ENCODE data around the gene PSMA3.
"Not testable (repeated sequence)": the region's sequence is repeated elsewhere in the genome, so short reads cannot be mapped to it uniquely, and the experiment has no call there.

The PSMA3 gene

DNA sequence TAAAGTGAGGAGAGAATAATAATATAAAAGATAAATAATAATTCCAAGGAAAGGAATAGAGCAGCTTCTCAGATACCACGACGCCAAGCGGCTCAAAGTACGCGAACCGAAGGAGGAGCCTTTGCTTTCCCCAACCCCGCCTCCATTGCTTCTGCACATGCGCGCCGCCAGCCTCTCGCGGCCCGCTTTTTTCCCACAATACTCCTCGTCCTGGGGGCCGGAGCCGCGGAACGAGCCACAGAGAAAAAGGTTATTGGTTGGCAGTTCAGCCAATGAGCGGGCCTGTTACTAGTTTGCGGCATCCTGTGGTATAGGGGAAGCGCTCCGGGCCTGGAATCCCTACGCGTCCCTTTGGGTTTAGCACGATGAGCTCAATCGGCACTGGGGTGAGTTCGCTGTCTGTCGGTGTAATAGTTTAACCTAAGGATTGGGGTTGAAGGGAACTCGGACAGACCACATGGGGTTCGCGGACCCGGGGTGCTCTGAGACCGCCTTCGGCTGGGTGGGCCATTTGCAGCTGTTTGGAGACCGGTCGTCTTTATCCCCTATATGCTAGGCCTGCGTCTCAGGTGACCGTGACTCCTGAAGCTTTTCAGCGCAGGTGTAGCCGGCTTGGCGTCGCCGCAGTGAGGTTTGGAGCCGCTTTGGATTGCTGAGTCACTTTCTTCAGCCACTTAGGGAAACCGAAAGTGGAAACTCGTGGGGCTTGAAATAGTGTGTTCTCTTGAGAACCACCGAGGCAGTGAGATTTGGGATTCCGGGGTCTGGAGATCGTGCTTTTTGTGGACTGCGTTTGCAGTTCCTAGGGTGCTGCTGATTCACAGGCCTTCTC is at the start of gene PSMA3:
Gene PSMA3 (plus strand): TSS at position 288 of the 832 bp plus-strand sequence. CDS start 78 bp downstream, at position 366.
- peak; percentile 97 for DNase-seq (ENCODE audit: low spot score)

DNA sequence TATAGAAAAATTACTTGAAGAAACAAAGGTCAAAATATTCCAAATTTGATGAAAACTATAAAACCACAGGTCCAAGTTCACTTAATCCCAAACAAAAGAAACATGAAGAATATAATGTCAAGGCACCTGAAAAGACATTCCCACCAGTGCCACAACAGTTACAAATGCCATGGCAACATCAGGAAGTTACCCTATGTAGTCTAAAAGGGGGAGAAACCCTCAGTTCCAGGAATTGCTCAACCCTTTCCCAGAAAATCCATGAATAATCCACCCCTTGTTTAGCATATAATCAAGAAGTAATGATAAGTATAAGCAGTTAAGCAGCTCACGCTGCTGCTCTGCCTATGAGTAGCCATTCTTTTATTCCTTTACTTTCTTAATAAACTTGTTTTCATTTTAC is 48.4 kb upstream of the PSMA3 start:
- DNase-seq (ENCODE audit: low spot score): no peak

DNA sequence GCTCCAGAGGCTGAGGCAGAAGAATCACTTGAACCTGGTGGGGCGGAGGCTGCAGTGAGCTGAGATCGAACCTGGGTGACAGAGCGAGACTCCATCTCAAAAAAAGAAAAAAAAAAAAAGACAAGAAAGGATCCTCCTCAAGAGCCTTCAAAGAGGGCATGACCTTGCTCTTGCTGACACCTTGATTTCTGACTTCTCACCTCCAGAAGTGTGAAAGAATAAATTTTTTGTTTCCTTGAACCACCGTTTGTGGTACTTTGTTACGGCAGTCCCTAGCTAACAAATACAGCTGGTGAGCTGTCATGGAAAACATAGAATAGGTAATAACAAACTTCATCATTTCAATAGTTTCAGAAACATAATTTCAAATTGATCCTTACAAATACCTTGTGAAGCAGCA is 46.6 kb upstream of the PSMA3 start:
- no peak for DNase-seq (ENCODE audit: low spot score)

DNA sequence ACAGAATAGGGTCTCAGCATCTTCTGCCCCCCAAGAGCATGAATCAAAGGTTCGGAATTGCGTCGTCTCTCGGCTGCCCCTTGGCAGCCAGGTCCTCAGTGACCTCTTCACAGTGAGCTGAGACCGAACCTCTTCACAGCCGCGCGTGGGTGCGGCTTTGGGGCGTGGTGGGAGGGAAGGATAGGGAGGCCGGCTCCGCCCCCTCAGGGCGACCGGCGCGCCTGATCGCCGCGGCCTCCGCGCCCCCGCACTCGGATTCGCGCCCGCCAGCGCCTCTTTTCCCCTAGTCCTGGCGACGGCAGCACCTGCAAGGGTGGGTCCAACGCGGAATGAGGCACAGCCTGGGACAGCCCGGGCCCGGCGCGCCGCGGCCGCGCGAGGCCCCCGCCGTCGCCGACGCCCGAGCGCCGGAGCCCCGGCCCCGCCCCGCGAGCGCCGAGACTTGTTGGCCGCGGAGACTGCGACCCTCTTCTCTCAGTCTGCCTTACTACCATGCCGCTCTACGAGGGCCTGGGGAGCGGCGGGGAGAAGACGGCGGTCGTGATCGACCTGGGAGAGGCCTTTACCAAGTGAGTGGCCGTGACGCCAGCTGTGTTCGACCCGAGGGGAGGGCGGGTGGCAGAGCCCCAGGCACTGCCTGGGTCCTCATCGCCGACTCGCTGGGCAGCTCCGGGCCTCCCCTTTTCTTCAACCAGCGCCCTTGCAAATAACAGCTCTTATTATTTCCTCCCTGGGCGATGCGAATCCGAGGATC is 44.7 kb upstream of the PSMA3 start, which contains the start of gene ACTR10:
Gene ACTR10 (plus strand): TSS at position 424 of the 754 bp plus-strand sequence. CDS start 69 bp downstream, at position 493.
- DNase-seq (ENCODE audit: low spot score): peak; percentile 66

DNA sequence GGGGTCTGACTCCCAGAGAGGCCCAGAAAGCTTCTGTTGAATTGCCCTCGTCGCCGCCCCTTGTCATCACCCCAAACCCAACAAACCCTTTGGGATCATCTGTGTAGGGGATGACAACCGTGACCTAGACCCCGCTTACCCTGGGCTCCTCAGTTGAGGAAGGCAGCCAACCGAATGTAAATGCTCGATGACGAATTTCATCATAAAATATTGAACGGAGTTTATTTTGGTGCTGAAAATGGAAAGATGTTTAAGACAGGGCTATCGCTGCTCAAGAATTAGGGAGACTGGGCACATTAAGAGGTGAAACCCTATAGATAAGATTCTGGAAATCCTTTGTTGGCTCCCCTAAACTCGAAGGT is 44.2 kb upstream of the PSMA3 start:
- DNase-seq (ENCODE audit: low spot score): no peak

DNA sequence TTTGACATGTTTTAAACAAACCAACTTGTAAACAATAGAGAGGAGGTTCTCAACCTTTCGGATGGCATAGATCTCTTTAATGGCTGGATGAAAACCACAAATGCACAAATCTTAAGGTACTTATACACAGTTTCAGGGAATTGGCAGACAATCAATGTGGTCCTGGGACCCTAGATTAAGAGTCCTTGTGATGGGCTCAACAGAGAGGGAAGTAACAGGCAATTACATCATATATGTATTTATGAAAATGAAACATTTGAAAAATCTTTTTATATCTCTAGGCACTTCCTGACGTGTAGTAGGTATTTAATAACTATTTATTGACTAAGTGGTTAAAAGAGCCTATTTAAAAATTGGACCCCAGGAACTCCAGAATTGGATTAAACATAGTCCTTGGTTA is 43.8 kb upstream of the PSMA3 start:
- no peak for DNase-seq (ENCODE audit: low spot score)

DNA sequence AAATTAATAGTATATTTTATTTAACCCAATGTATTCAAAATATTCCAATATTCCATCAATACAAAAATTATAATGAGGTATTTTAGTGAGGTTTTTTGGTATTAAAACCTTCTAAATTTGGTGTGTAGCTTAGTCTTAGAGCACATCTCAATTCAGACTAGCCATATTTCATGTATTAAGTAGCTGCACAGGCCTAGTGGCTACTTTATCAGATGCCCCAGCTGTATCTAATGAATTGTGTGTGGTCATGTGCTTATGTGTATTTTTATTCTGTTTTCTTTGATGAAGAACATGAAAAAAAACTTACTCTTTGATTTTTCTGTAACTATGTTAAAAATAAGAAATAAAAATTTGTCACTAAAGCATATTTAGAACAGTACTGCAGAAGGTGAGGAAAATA is 31.5 kb upstream of the PSMA3 start:
- DNase-seq (ENCODE audit: low spot score): no peak

DNA sequence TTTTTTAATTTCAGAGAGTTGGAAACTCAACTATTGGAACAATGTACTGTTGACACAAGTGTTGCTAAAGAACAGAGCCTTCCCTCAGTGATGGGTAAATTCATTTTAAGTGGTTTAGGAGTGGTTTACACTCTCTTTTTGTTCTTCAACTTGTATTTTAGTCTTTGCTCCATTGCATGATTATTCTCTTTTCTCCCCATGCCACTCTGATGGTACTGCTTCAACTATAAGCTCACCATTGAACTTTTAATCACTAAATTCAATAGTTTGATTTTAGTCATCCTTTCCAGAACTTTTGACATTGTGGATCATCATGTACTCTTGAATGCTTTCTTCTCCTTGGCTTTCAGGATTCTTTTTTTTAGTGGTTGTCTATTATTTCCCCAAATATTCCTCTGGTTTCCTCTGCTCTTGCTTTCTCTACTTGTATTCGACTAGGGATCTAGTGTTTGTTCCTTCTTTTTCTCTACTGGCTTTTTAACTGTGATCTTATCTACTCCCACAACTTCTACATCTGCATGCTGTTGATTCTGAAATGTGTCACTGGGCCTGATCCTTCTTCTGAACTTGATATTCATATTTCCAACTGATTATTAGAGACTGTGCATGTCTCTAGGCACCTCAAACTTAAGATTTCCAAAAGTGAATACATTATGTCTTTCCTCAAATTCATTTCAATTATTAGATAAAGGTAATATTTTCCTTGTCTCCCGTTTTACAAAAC is 29.3 kb upstream of the PSMA3 start:
- DNase-seq (ENCODE audit: low spot score): no peak

DNA sequence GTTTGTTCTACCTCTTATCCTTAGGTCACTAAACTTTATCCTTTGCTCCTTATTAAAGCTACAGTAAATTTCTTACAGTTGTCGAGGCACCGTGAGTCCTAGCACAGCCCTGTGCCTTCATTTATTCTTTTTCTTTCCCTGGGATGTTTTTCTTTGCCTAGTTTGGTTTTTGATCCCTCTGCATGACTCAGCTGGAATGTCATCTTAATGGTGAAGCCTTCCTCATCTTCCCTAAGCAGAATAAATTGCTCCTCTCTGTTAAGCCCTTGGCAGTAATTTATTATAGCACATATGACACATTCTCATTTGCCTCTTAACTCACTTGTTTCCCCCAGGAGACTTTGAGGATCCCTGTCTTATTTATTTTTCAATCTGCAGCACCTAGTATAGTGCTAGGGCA is 28.1 kb upstream of the PSMA3 start:
- DNase-seq (ENCODE audit: low spot score): peak; percentile 31

DNA sequence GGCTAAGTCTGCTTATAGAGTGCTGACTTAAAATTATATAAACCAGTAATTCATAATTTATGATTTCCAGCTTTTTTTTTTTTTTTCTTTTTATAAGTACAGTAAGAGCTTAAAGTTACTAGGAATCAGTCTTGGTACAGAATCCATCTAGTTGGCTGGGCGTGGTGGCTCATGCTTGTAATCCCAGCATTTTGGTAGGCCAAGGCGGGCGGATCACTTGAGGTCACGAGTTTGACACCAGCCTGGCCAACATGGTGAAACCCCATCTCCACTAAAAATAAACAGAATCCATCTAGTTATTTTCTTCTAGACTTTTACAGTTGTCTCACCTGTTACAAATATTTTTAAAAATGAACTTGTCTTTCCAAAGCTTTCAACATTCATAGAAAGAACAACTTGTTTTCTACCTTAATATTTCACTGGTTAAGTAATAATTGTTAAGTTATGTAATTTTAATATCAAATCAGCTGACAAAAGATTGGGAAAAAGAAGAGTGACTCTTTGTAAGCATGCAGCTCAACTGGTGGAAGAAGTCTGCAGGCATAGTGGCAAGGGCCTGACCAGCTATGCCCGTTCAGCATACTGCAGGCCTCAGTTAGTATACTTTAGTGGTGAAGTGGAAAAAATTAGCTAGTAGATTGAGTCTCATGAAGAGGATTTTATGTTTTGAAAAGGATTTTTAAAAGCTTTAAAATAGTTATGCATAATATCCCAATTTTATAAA is 17.4 kb upstream of the PSMA3 start:
- DNase-seq (ENCODE audit: low spot score): no peak

DNA sequence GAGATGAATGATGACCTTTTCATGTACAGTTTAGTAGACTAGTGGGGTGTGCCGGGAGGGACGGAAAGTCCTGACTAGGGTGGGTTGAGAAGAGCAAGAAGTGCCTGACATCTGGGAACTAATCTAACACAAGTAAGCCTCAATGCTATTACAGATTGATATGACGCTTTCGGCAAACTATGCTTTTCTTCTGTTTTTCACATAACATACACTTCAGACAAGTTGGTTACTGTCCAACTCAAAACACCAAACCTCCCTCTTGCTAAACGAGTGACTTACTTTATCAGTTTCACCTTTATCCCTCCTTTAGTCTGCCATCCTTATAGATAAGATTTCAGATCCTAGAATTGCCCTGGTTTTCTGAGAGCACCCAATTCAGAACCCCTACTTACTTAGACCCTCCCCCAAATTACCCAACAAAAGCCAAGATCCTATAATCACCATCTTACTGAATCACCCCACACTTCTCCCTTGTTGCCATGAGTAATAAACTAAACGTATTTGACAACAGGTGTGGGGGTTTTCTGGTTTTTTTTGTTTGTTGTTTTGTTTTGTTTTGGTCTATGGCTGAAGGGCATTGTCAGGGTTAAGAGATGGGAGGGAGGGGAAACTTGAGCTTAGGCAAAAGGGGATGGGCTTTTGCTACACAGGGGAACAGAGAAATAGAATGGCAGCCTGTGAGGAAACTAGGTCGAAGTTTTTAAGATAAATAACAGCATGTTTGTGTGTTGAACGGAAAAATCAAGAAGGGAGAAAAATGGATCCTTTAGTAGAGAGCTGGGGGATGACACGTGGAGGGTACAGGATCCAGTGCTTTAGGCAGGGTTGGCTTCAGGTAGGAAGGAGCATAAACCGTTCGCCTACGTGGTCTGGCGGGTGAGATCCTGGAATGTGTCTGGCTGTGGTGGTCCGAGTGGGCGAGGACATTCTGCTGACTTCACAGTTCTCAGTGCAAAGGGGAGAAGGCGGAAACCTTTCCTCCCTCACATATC is 6.1 kb upstream of the PSMA3 start:
- DNase-seq (ENCODE audit: low spot score): no peak

DNA sequence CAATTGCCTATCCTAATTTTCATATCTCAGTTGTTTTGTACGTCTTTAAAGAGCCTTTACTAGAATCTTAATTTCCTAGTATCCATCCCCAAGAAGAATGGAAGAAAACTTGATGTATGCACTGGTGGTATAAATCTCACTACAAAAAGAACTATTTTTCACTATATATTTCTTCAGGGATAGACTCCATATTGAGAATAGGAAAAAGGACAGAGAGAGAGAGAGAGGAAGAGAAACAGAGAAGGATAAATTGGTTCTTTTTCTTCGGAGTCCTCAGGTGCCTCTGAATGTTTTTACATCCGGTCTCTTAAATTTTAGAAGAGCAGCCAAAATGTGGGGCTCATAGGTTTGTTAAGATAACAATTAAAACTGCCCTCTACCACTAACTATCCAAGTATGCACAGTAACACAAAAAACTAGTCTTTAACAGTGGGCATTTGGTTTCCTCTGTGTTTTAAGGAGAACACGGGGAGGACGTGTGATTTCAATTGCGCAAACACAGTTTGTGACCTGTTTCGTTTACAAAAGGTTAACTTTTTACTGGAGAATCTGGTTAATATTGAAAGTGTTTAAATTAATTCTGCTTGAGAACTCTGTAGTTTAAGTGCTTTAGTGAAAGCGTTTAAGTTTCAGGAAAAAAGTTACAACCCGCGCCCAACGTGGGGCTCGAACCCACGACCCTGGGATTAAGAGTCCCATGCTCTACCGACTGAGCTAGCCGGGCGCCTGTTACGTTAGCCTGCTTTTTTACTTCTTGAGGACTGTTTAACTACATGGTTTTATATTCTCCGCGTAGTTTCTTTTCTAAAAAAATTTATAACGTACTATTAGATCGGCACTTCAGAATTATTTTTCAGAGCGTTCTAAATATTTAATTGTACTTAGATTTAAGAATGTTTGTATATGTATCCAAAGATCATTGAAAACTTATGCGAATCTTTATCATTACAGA is 5.1 kb upstream of the PSMA3 start:
- DNase-seq (ENCODE audit: low spot score): peak; percentile 25

DNA sequence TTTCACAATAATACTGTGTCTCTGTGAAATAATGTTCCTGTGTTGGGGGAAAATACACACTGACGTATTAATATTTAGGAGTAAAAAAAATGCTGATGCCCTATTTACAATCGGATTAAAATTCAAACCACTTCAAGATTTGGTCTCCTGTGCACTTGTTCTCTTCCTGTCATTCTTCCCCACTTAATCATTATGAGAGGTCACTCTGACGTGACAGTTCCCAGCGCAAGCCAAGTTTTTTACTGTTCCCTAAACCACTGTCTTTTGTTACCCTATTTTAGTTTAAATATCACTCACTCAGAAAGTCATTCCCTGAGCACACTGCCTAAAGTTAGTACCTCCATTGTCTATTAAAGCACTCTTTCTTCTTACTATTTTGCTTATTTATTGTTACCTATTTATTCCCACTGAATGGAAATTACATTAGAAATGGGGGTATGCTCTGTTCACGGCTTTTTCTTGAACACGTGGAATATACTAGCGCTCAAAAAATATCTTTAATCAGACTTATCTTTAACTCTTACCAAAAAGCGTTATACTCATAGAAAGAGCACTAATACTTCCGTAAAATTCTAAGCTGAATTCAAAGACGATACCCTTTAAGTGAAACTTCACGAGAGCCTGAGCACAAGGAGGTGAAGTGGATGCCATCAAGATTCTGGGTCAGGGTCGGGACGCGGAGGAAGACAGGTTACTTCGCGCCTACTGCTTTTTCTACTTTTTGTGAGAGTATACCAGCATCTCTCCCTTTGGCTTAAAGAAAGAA is 670 bp upstream of the PSMA3 start:
- no peak for DNase-seq (ENCODE audit: low spot score)

DNA sequence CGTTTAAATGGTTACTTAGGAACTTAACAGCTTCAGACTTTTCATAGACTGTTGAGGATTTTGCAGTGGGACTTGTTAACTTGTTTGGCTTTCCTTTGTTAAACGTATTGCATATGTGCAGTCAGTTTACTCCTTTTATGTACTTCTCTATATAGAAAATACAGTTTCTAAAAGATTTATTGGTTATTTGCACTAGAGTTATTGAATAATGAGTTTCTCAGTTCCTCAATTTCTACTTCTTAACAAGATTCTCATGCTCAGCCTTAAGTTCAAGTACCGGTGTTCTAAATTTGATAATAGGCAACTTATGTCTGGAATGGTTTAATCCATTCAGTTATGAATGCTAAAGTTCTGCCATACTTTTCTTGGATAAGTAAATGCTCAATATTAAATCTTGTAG is 919 bp downstream of the PSMA3 start:
- DNase-seq (ENCODE audit: low spot score): no peak

DNA sequence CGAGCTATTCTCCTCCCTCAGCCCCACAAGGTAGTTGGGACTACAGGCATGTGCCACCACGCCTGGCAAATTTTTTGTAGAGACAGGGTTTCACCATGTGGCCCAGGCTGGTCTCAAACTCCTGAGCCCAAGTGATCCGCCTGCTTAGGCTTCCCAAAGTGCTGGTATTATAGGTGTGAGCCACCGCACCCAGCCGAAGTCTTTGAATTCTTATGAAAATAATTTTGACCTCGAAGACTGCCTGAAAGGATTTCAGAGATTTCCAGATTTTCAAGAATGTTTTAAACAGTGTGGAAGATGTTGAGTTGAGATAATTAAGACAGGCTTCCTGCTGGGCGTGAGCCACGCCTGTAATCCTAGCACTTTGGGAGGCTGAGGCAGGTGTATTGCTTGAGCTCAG is 5.0 kb downstream of the PSMA3 start:
- no peak for DNase-seq (ENCODE audit: low spot score)

DNA sequence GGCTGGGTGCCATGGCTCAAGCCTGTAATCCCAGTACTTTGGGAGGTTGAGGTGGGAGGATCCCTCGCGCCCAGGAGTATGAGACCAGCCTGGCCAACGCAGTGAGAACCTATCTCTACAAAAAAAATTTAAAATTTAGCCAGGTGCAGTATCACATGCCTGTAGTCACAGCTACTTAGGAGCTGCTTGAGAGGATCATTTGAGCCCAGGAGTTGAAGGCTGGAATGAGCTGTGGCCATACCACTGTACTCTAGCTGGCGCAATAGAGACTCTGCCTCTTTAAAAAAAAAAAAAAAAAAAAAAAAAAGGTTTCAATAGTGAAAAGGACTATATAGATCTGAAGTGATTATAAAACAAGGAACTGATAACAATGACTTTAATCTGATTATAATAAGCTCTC is 13.5 kb downstream of the PSMA3 start:
- no peak for DNase-seq (ENCODE audit: low spot score)

DNA sequence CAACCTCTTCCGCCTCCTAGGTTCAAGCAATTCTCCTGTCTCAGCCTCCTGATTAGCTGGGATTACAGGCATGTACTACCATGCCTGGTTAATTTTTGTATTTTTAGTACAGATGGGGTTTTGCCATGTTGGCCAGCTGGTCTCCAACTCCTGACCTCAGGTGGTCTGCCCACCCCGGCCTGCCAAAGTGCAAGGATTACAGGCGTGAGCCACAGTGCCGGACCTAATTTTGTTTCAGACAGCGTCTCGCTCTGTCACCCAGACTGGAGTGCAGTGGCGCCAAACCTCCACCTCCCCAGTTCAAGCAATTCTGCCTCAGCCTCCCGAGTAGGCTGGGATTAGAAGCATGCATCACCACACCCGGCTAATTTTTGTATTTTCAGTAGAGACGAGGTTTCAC is 17.4 kb downstream of the PSMA3 start:
- DNase-seq (ENCODE audit: low spot score): not testable (repeated sequence)

DNA sequence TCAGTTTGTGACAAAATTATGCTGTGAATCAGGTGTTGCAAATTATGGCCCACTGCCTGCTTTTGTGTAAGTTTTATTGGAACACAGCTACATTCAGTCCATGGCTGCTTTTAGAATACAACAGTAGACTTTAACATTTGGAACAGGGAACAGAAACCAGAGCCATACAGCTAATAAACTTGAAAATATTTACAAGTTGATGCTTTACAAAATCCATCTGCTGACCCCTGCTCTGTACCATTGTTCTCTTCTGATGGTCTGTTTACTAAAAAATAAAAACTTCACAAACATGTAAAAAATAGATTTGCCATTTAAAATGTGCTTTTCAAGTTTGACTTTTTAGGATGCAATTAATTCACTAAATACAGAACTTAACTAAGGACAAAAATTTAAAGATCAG is 20.8 kb downstream of the PSMA3 start:
- DNase-seq (ENCODE audit: low spot score): no peak

DNA sequence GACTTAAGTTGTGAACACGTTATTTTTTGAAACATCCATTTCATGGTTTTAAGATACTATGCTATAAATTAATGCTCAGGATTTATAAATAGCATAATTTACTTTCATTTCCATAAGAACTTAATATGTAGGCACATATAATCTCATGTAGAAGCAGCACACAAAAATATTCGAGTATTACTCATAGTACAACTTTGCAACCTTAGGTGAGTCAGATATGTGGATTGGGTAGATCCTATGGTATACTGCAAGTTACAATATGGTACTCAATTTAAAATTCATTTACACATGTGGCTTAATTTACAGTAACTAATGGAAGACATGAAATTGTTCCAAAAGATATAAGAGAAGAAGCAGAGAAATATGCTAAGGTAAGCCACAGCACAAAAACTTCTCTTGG is 26.0 kb downstream of the PSMA3 start:
- DNase-seq (ENCODE audit: low spot score): no peak

Data from COLO829 (cell line).